NCI-H2029 (cell line): ENCODE results near the gene ZNF816.
"Not testable (repeated sequence)": the region's sequence is repeated elsewhere in the genome, so short reads cannot be mapped to it uniquely, and the experiment has no call there.

ENCODE experiments used
- DNase-seq: peaks from one replicate; lab custom pipeline; 2025; lab: John Stamatoyannopoulos, UW

Gene ZNF816

DNA sequence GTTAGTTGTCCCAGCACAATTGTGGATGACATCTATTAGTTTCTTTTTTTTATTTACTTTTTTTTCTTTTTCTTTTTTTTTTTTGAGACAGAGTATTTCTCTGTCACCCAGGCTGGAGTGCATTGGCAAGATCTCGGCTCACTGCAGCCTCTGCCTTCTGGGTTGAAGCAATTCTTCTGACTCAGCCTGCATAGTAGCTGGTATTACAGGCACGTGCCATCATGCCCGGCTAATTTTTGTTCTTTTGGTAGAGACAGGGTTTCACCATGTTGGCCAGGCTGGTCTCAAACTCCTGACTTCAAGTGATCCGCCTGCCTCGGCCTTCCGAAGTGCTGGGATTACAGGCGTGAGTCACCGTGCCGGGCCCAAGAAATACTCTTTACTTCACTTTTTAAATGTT, 38.0 kb downstream of the ZNF816 start:
- DNase-seq = not testable (repeated sequence)

- no peak for DNase-seq
These were observed 38.7 kb downstream of the ZNF816 start for GRCh38 chr19:52923778-52924593.

DNA sequence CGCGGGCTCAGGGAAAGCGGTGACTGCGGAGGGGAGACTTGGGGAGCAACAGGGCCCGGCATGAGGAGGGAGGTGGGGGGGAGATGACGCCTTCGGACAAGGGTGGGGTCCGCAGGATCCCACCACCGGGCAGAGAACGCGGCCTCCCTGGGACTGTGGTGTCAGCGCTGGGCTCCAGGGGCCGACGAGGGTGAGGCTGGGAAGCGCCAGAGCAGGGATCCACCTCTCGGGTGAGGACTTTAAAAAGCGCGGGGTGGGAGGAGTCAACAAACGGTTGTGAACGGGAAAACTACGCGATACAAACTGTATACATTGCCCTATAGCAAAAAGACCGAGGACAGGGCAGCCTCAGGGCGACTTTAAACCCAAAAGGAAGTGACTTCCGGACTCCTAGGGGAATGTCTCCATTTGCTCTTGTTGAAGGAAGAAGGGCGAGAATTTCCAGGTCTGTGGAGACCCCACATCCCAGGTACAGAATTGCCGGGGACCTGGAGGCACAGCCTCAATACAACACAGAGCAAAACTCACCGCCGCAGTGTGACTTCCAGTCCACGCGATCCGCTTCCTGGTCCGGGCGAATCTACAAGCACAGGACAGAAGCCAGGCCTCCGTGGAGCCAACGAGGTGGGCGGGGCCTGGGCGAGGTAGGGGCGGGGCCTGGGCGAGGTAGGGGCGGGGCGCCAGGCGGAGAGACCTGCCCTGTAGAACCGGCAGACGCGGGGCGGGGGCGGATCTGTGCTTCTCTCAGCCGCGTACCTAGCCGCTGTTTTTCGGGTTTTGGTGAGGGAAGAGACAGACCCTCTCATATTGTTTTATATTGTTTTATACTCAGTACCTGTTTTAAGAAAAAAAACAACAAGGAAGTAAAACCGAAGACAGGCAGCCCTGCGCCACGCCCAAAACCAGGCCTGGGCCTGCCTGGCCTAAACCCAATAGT, 39.6 kb downstream of the ZNF816 start, which contains the start of gene ZNF888:
ZNF888 (minus strand) TSS at position 588 of the 937 bp plus-strand sequence. CDS start 5,555 bp downstream, outside the sequence.
- peak; percentile 68 for DNase-seq

GRCh38 chr19:52917531-52917930, 45.1 kb downstream of the ZNF816 start:
- no peak for DNase-seq

DNA sequence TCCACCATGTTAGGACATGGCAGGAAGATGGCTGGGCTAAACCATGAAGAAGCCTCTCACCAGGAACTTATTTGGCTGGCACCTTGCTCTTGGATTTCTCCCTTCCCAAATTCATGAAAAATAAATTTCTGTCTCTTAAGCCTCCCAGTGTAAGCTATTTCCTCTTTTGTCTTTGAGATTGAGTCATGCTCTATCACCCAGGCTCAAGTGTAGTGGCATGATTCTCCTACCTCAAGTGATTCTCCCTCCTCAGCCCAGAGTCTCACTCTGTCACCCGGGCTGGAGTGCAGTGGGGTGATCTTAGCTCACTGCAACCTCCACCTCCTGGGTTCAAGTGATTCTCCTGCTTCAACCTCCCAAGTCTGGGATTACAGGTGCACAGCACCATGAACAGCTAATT, 52.0 kb downstream of the ZNF816 start:
- DNase-seq = no peak

DNA sequence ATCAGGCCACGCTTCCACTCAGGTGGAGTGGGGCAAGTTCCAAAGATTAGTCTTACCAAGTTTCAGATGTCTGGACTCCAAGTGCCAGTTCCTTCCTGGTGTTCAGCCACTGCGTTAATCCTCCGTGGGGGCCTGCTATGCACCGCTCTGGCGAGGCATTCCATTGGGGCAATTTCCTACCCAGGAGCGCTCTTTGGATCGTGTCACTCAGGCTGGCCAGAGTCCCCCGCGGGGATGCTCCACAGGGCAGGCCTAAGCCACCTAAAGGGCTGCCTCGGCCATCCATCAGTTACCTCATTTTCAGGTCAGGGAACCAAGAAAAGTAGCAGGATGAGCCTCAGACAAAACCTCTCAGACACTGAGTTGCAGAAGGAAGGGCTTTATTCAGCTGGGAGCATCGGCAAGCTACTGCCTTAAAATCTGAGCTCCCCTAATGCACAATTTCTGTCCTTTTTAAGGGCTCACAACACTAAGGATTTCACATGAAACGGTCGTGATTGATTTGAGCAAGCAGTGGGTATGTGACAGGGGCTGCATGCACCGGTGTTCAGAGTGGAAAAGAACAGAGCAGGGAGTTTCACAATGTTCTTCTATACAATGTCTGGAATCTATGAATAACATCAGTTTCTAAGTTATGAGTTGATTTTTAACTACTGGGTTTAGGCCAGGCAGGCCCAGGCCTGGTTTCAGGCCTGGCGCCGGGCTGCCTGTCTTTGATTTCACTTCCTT, 58.5 kb downstream of the ZNF816 start:
- not testable (repeated sequence) for DNase-seq

- no peak for DNase-seq
These were observed 60.8 kb downstream of the ZNF816 start for GRCh38 chr19:52901842-52902241.
